ENCODE measurements around the gene ZBED5.
"Not testable (repeated sequence)": the region's sequence is repeated elsewhere in the genome, so short reads cannot be mapped to it uniquely, and the experiment has no call there.

Gene ZBED5

DNA sequence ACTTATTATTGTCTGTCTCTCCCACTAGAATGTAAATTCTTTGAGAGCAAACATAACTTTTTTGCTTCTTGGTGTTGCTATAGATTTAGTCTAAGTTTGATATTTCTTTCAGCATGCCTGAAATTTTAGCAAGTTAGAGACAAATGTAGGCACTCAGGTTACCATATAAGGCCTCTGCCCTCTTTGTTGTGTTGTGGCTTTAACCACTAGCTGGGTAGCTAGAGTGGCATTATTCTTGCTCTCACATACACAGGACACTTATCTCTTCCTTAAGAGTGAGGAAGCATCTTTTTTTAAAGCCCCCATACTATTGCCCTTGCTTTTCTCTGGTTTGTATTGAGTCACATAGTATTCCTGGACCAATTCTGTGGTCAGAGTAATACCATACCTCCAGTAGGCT is 11.2 kb downstream of the ZBED5 start:
- Histone ChIP-seq H2AFZ (ENCODE audit: low read depth, low read length) (no peak overlapping the region), H3K36me3 (ENCODE audit: insufficient read depth, low read length) (peaks cover 4% of the 10 kb centered on the region), H3K9me3 (ENCODE audit: low read length) (no peaks in the 10 kb centered on the region), H3K4me1 (ENCODE audit: insufficient read depth, low read length) (no peaks in the 10 kb centered on the region), H3K27me3 (ENCODE audit: insufficient read depth, low read length) (no peaks in the 10 kb centered on the region), H3K4me3 (ENCODE audit: low read length) (no peak overlapping the region)

GRCh38 chr11:10845589-10845988 is 12.3 kb downstream of the ZBED5 start:
- Histone ChIP-seq H2AFZ (ENCODE audit: low read depth, low read length) (no peak overlapping the region), H3K36me3 (ENCODE audit: insufficient read depth, low read length) (no peaks in the 10 kb centered on the region), H3K4me3 (ENCODE audit: low read length) (no peak overlapping the region), H3K9me3 (ENCODE audit: low read length) (no peaks in the 10 kb centered on the region), H3K27me3 (ENCODE audit: insufficient read depth, low read length) (no peaks in the 10 kb centered on the region), H3K4me1 (ENCODE audit: insufficient read depth, low read length) (no peaks in the 10 kb centered on the region)

GRCh38 chr11:10844796-10845195 is 13.1 kb downstream of the ZBED5 start:
- Histone ChIP-seq H3K4me1 (ENCODE audit: insufficient read depth, low read length) (no peaks in the 10 kb centered on the region), H3K4me3 (ENCODE audit: low read length) (no peak overlapping the region), H2AFZ (ENCODE audit: low read depth, low read length) (no peak overlapping the region), H3K27me3 (ENCODE audit: insufficient read depth, low read length) (no peaks in the 10 kb centered on the region), H3K36me3 (ENCODE audit: insufficient read depth, low read length) (no peaks in the 10 kb centered on the region), H3K9me3 (ENCODE audit: low read length) (no peaks in the 10 kb centered on the region)

- Histone ChIP-seq H3K4me3 (ENCODE audit: low read length) (no peak overlapping the region), H3K27me3 (ENCODE audit: insufficient read depth, low read length) (no peaks in the 10 kb centered on the region), H3K9me3 (ENCODE audit: low read length) (no peaks in the 10 kb centered on the region), H3K36me3 (ENCODE audit: insufficient read depth, low read length) (no peaks in the 10 kb centered on the region), H3K4me1 (ENCODE audit: insufficient read depth, low read length) (no peaks in the 10 kb centered on the region), H2AFZ (ENCODE audit: low read depth, low read length) (no peak overlapping the region)
Measured at GRCh38 chr11:10844356-10844755, 13.5 kb downstream of the ZBED5 start.

DNA sequence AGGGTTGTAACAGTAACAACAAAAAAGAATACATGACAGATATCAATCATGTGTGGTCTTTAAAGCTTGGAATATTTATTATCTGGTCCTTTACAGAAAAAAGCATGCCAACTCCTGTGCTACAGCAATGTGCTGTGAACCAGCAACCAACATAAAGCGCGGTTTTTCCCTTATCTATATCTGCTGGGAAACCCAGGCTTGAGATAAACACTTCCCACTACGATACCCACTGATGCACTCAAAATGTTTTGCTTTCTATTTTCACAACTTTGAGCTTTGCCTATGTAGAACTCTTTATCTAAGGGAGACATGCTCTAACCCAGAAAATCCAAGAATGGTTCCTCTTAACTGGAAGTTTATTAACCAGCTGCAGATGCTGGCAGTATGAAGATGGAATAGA is 19.0 kb downstream of the ZBED5 start:
- Histone ChIP-seq H3K4me1 (ENCODE audit: insufficient read depth, low read length) (no peaks in the 10 kb centered on the region), H2AFZ (ENCODE audit: low read depth, low read length) (no peak overlapping the region), H3K9me3 (ENCODE audit: low read length) (no peaks in the 10 kb centered on the region), H3K36me3 (ENCODE audit: insufficient read depth, low read length) (no peaks in the 10 kb centered on the region), H3K27me3 (ENCODE audit: insufficient read depth, low read length) (no peaks in the 10 kb centered on the region), H3K4me3 (ENCODE audit: low read length) (no peak overlapping the region)

- Histone ChIP-seq H3K4me3 (ENCODE audit: low read length) (no peak overlapping the region), H3K27me3 (ENCODE audit: insufficient read depth, low read length) (no peaks in the 10 kb centered on the region), H3K9me3 (ENCODE audit: low read length) (no peaks in the 10 kb centered on the region), H3K36me3 (ENCODE audit: insufficient read depth, low read length) (no peaks in the 10 kb centered on the region), H2AFZ (ENCODE audit: low read depth, low read length) (no peak overlapping the region), H3K4me1 (ENCODE audit: insufficient read depth, low read length) (no peaks in the 10 kb centered on the region)
Measured at GRCh38 chr11:10838083-10838482, 19.8 kb downstream of the ZBED5 start.

- not testable (repeated sequence) for H3K9me3 ChIP-seq (ENCODE audit: low read length); H2AFZ ChIP-seq (ENCODE audit: low read depth, low read length); H3K4me3 ChIP-seq (ENCODE audit: low read length); H3K4me1 ChIP-seq (ENCODE audit: insufficient read depth, low read length); H3K27me3 ChIP-seq (ENCODE audit: insufficient read depth, low read length); H3K36me3 ChIP-seq (ENCODE audit: insufficient read depth, low read length)
Measured at GRCh38 chr11:10836884-10837283, 21.0 kb downstream of the ZBED5 start.

DNA sequence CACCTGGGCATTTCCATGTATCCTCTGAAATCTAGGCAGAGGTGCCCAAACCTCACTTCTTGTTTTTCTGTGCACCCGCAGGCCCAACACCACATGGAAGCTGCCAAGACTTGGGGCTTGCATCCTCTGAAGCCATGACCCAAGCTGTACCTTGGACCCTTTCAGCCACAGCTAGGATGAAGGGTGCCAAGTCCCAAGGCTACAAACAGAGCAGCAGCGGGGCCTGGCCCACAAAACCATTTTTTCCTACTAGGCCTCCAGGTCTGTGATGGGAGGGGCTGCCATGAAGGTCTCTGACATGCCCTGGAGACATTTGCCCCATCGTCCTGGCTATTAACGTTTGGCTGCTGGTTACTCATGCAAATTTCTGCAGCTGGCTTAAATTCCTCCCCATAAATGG is 28.7 kb downstream of the ZBED5 start:
- Histone ChIP-seq H2AFZ (ENCODE audit: low read depth, low read length) (no peak overlapping the region), H3K36me3 (ENCODE audit: insufficient read depth, low read length) (no peaks in the 10 kb centered on the region), H3K9me3 (ENCODE audit: low read length) (no peaks in the 10 kb centered on the region), H3K4me3 (ENCODE audit: low read length) (no peak overlapping the region), H3K4me1 (ENCODE audit: insufficient read depth, low read length) (no peaks in the 10 kb centered on the region), H3K27me3 (ENCODE audit: insufficient read depth, low read length) (no peaks in the 10 kb centered on the region)

DNA sequence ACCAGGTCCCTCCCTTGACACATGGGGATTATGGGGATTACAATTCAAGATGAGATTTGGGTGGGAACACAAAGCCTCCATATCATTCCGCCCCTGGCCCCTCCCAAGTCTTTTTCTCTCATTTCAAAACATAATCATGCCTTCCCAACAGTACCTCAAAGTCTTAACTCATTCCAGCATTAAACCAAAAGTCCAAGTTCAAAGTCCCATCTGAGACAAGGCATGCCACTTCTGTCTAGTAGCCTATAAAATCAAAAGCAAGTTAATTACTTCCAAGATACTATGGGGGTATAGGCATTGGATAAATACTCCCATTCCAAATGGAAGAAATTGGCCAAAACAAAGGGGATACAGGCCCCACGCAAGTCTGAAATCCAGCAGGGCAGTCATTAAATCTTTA is 29.5 kb downstream of the ZBED5 start:
- Histone ChIP-seq H3K4me3 (ENCODE audit: low read length) (no peak overlapping the region), H3K9me3 (ENCODE audit: low read length) (no peaks in the 10 kb centered on the region), H3K27me3 (ENCODE audit: insufficient read depth, low read length) (no peaks in the 10 kb centered on the region)

GRCh38 chr11:10824888-10825287 is 33.0 kb downstream of the ZBED5 start:
- Histone ChIP-seq H3K27me3 (ENCODE audit: insufficient read depth, low read length) (no peaks in the 10 kb centered on the region), H3K36me3 (ENCODE audit: insufficient read depth, low read length) (no peaks in the 10 kb centered on the region), H3K9me3 (ENCODE audit: low read length) (no peaks in the 10 kb centered on the region), H2AFZ (ENCODE audit: low read depth, low read length) (no peak overlapping the region), H3K4me3 (ENCODE audit: low read length) (no peak overlapping the region), H3K4me1 (ENCODE audit: insufficient read depth, low read length) (no peaks in the 10 kb centered on the region)

More for the DNA sequence above, 29.5 kb downstream of the ZBED5 start:
- Histone ChIP-seq H2AFZ (ENCODE audit: low read depth, low read length) (no peak overlapping the region), H3K36me3 (ENCODE audit: insufficient read depth, low read length) (no peaks in the 10 kb centered on the region), H3K4me1 (ENCODE audit: insufficient read depth, low read length) (no peaks in the 10 kb centered on the region)

DNA sequence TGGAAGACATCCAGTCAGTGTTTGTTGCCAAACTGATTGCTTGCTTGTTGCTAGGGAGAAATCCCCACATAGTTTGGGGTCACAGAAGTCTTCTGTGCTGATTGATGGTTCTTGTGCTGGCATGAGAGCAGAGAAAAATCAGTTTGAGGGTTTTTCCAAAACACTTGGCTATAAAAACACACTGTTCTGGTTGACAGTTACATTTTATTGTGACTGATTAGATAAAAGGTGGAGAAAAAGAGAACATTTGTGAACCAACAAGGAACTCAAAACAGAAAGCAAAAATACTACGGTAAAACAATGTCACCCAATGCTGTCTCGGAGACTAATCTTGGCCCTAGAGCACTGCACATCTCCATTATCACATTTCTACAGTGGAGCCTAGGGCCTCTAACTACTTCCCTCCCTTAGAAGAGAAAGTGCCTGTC is 34.7 kb downstream of the ZBED5 start:
- no peaks in the 10 kb centered on the region for H3K4me1 ChIP-seq (ENCODE audit: insufficient read depth, low read length)
- H3K4me3 ChIP-seq (ENCODE audit: low read length) = no peak overlapping the region
- H3K36me3 ChIP-seq (ENCODE audit: insufficient read depth, low read length) = no peaks in the 10 kb centered on the region
- no peaks in the 10 kb centered on the region for H3K9me3 ChIP-seq (ENCODE audit: low read length)
- no peaks in the 10 kb centered on the region for H3K27me3 ChIP-seq (ENCODE audit: insufficient read depth, low read length)
- H2AFZ ChIP-seq (ENCODE audit: low read depth, low read length) = no peak overlapping the region

DNA sequence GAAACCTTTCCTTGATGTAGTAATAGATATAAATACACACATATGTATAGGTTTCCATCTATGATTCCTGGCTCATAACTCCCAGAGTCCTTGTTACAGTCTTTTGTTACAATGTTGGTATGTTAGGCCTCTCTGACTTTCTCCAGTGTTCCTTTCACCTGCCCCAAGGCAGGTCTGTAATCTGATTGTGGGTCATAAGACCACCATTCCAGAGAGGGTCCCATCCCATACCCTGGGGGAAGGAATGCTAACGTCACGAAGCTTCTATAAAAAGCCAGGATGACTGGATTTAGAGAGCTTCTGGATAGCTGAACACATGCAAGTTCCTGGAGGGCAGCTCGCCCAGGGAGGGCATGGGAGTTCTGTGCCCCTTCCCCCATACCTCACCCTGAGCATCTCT is 35.4 kb downstream of the ZBED5 start:
- not testable (repeated sequence) for H3K4me3 ChIP-seq (ENCODE audit: low read length); H3K36me3 ChIP-seq (ENCODE audit: insufficient read depth, low read length); H3K4me1 ChIP-seq (ENCODE audit: insufficient read depth, low read length)

GRCh38 chr11:10818594-10818993 is 39.3 kb downstream of the ZBED5 start:
- Histone ChIP-seq H3K36me3 (ENCODE audit: insufficient read depth, low read length) (no peaks in the 10 kb centered on the region), H2AFZ (ENCODE audit: low read depth, low read length) (no peak overlapping the region), H3K4me3 (ENCODE audit: low read length) (no peak overlapping the region)

More for the DNA sequence above, 35.4 kb downstream of the ZBED5 start:
- not testable (repeated sequence) for H3K9me3 ChIP-seq (ENCODE audit: low read length); H3K27me3 ChIP-seq (ENCODE audit: insufficient read depth, low read length); H2AFZ ChIP-seq (ENCODE audit: low read depth, low read length)

DNA sequence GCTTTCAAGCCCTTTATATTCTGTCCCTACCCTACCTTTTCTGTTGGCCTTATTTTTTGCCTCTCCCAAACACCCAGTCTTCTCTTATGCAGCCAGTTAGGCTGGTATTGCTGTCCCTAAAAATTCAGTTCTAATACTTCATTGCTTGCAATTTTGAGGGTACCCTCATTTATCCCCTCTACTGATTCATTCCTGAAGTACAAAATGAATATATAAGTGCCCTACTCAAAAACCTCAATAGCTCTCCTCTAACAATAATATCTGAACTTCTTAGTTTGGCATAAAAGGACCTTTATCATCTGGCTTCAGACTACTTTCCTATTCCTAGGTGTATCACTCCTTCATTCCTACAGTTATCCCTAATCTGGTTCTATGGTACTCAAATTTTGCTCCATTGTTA is 43.9 kb downstream of the ZBED5 start:
- Histone ChIP-seq H2AFZ (ENCODE audit: low read depth, low read length) (no peak overlapping the region), H3K9me3 (ENCODE audit: low read length) (no peaks in the 10 kb centered on the region), H3K36me3 (ENCODE audit: insufficient read depth, low read length) (no peaks in the 10 kb centered on the region), H3K4me3 (ENCODE audit: low read length) (no peak overlapping the region), H3K4me1 (ENCODE audit: insufficient read depth, low read length) (no peaks in the 10 kb centered on the region), H3K27me3 (ENCODE audit: insufficient read depth, low read length) (no peaks in the 10 kb centered on the region)

More at GRCh38 chr11:10818594-10818993, 39.3 kb downstream of the ZBED5 start:
- Histone ChIP-seq H3K4me1 (ENCODE audit: insufficient read depth, low read length) (no peaks in the 10 kb centered on the region), H3K27me3 (ENCODE audit: insufficient read depth, low read length) (no peaks in the 10 kb centered on the region), H3K9me3 (ENCODE audit: low read length) (no peaks in the 10 kb centered on the region)

All from neuron (in vitro differentiated cells).